K562 treated with DMSO at 1 percent for 4 hours (cell line): ENCODE results near the gene ZBTB38. TPM values are rescaled to one million over a fixed set of nuclear protein-coding genes. Genes with fewer than 3 reads are reported as not detected.

Source experiments
- total RNA-seq: library from RNA; unstranded; fragments of 300-600 nt; gene quantifications from 2 replicates; pipeline ENCODE4 v1.2.3, GENCODE V29; 2022; ENCODE audit not compliant: insufficient read depth

Gene ZBTB38, protein sequence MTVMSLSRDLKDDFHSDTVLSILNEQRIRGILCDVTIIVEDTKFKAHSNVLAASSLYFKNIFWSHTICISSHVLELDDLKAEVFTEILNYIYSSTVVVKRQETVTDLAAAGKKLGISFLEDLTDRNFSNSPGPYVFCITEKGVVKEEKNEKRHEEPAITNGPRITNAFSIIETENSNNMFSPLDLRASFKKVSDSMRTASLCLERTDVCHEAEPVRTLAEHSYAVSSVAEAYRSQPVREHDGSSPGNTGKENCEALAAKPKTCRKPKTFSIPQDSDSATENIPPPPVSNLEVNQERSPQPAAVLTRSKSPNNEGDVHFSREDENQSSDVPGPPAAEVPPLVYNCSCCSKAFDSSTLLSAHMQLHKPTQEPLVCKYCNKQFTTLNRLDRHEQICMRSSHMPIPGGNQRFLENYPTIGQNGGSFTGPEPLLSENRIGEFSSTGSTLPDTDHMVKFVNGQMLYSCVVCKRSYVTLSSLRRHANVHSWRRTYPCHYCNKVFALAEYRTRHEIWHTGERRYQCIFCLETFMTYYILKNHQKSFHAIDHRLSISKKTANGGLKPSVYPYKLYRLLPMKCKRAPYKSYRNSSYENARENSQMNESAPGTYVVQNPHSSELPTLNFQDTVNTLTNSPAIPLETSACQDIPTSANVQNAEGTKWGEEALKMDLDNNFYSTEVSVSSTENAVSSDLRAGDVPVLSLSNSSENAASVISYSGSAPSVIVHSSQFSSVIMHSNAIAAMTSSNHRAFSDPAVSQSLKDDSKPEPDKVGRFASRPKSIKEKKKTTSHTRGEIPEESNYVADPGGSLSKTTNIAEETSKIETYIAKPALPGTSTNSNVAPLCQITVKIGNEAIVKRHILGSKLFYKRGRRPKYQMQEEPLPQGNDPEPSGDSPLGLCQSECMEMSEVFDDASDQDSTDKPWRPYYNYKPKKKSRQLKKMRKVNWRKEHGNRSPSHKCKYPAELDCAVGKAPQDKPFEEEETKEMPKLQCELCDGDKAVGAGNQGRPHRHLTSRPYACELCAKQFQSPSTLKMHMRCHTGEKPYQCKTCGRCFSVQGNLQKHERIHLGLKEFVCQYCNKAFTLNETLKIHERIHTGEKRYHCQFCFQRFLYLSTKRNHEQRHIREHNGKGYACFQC (N-terminal part only)
- 12.0 and 20.3 TPM in 2 replicates for total RNA-seq

DNA sequence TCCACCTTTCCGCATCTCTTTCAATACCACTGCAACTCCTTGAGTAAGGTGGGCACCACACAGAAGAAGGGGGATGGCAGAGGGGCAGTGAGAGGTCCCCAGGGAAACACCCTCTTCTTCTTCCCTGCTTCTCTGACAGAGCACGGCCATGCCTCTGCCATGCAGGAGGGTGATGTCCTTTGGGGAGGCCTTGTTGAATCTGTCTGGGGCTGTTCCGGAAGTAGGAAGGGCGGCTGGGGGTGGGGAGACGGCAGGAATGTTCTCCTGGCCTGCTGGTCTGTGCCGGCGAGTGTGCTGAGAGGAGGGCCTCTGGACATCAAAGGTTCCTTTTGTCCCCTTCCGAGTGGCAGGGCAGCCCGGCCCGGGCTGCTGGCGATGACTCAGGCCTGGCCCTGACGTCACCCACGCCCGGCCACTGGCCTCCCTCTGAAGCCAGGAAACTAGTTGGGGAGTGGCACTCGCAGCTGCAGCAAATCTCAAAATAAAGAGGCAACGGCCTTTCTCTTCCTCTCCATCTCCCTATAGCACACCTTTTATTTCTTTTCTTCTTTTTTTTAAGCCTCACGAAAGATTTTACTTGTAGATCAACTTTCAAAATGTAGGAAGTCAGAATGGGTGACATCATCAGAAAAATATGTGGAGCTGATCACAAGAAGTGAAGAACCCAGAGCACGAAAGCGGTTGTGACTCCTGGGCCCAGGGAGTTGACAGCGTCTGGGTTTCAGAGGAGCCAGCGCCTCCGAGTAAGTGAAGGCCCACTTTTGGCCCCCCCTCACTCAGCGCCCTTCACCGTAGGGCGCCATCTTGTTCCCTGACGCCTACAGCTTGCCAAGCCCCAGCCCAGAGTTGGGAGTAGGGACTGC lies at the start of gene ZBTB38:
TSS of gene ZBTB38 (plus strand) at position 443 of the 863 bp plus-strand sequence. CDS start 73,885 bp downstream, outside the sequence.

Other genes starting within 250 kb of the ZBTB38 start
- 6.8 TPM in 1 of 2 replicates, not detected in the other for gene PXYLP1, start 136.7 kb upstream of the ZBTB38 start, total RNA-seq
- 2.8 and 3.4 TPM in 2 replicates for gene RASA2, start 118.5 kb downstream of the ZBTB38 start, total RNA-seq